Nephron progenitor cell (in vitro differentiated cells): Measurements from ENCODE around the gene TGM2.

ENCODE experiments used
- DNase-seq: peaks from one replicate; pipeline ENCODE4 v3.0.0; 2021
- H3K27ac Mint-ChIP-seq: 2 replicates; pipeline ENCODE4 v1.8.0; 2021; ENCODE audit warnings: mild to moderate bottlenecking, moderate library complexity, mixed read lengths
- H3K27me3 Mint-ChIP-seq: 2 replicates; pipeline ENCODE4 v1.8.0; 2021; ENCODE audit warnings: mild to moderate bottlenecking, low read depth, mixed read lengths; ENCODE audit not compliant: poor library complexity
- H3K36me3 Mint-ChIP-seq: 2 replicates; pipeline ENCODE4 v1.8.0; 2021; ENCODE audit warnings: low read depth, mixed read lengths
- H3K4me1 Mint-ChIP-seq: 2 replicates; pipeline ENCODE4 v1.8.0; 2021; ENCODE audit warnings: mixed read lengths
- H3K4me3 Mint-ChIP-seq: 2 replicates; pipeline ENCODE4 v1.8.0; 2021; ENCODE audit warnings: mild to moderate bottlenecking, moderate library complexity, mixed read lengths
- H3K9me3 Mint-ChIP-seq: 2 replicates; pipeline ENCODE4 v1.8.0; 2021; ENCODE audit warnings: mild to moderate bottlenecking, moderate library complexity, mixed read lengths
- TF ChIP-seq, protein P1 (sequence below): fragments of 200-600 bp; sonication (generic); IDR thresholded peaks from 2 replicates; pipeline ENCODE4 v1.5.0; 2021; ENCODE audit warnings: antibody characterized with exemption

Gene TGM2

DNA sequence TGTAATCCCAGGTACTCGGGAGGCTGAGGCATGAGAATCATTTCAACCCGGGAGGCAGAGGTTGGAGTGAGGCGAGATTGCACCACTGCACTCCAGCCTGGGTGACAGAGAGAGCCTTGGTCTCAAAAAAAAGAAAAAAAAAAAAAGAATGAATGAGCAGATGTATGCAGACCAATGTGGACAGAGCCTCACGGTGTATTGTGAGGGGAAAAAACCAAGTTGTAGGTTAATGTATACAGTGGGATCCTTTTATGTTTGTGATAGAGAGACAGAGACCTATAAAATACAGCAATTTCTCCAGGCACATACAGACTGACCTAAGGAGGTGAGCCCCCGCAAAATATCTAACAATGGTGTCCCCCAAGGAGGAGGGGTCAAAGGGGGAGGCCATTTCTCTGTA is 11.7 kb downstream of the TGM2 start:
- TF ChIP-seq, protein P1, sequence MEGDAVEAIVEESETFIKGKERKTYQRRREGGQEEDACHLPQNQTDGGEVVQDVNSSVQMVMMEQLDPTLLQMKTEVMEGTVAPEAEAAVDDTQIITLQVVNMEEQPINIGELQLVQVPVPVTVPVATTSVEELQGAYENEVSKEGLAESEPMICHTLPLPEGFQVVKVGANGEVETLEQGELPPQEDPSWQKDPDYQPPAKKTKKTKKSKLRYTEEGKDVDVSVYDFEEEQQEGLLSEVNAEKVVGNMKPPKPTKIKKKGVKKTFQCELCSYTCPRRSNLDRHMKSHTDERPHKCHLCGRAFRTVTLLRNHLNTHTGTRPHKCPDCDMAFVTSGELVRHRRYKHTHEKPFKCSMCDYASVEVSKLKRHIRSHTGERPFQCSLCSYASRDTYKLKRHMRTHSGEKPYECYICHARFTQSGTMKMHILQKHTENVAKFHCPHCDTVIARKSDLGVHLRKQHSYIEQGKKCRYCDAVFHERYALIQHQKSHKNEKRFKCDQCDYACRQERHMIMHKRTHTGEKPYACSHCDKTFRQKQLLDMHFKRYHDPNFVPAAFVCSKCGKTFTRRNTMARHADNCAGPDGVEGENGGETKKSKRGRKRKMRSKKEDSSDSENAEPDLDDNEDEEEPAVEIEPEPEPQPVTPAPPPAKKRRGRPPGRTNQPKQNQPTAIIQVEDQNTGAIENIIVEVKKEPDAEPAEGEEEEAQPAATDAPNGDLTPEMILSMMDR: no peak
- no peak overlapping the region for H3K4me3 Mint-ChIP-seq
- H3K9me3 Mint-ChIP-seq: no peaks in the 10 kb centered on the region
- peaks cover 59% of the 10 kb centered on the region for H3K4me1 Mint-ChIP-seq
- H3K27me3 Mint-ChIP-seq: peaks cover 6% of the 10 kb centered on the region
- no peaks in the 10 kb centered on the region for H3K36me3 Mint-ChIP-seq
- no peak for DNase-seq
- no peak overlapping the region for H3K27ac Mint-ChIP-seq

GRCh38 chr20:38152621-38153221 is 12.3 kb downstream of the TGM2 start:
- Mint-ChIP-seq H3K4me3 (no peak overlapping the region), H3K4me1 (peaks cover 53% of the 10 kb centered on the region), H3K9me3 (no peaks in the 10 kb centered on the region), H3K27me3 (peaks cover 10% of the 10 kb centered on the region), H3K36me3 (no peaks in the 10 kb centered on the region), H3K27ac (peak overlapping the region; percentile 51)
- peak; percentile 53 for DNase-seq
- TF ChIP-seq, protein P1: no peak

DNA sequence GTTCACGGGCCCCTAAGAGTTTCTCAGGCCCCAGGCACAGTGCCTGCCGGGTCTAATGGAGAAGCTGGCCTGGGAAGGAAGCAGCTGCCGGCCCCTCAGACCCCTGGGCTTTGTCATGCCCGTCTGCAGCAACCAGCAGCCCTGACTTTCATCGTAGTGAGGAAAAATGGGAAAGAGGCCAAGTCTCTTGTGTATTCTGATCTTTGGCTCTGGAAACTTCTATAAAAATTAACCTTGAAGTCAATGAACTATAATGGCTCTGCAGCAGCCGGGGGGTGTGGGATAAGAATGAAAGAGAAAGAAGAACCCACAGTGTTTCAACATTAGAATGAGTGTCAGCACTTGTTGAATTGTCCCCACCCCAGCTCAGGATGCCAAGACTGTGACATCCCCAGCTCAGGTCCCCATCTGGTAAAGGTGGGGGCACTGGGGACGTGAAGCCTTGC is 12.9 kb downstream of the TGM2 start:
- H3K36me3 Mint-ChIP-seq: no peaks in the 10 kb centered on the region
- peaks cover 13% of the 10 kb centered on the region for H3K27me3 Mint-ChIP-seq
- no peak for DNase-seq
- H3K27ac Mint-ChIP-seq: no peak overlapping the region
- H3K4me1 Mint-ChIP-seq: peaks cover 54% of the 10 kb centered on the region
- H3K4me3 Mint-ChIP-seq: no peak overlapping the region
- H3K9me3 Mint-ChIP-seq: no peaks in the 10 kb centered on the region
- TF ChIP-seq, protein P1: no peak

DNA sequence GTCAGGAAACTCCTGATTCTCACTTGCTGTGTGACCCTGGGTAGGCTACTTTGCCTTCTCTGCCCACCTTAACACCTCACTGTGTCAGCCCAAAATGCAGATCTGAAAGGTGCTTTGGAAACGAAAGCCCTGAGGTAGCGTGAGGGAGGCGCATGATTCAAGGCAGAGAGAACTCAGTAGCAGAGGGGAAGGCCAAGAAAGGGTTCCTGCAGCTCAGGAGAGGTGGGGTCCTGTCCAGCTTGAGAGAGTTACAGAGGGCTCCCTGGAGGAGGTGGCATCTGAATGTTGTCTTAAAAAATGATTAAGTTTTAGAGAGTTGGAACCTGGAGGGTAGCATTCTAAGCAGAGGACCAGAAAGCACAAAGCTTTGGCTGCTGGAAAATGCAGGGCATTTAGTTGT is 13.6 kb downstream of the TGM2 start:
- Mint-ChIP-seq H3K36me3 (no peaks in the 10 kb centered on the region), H3K27ac (peak overlapping the region; percentile 52), H3K4me1 (peaks cover 60% of the 10 kb centered on the region), H3K4me3 (no peak overlapping the region), H3K9me3 (no peaks in the 10 kb centered on the region), H3K27me3 (peaks cover 13% of the 10 kb centered on the region)
- TF ChIP-seq, protein P1: no peak
- no peak for DNase-seq

GRCh38 chr20:38150335-38151170 is 14.5 kb downstream of the TGM2 start:
- TF ChIP-seq, protein P1: no peak
- no peak overlapping the region for H3K27ac Mint-ChIP-seq
- DNase-seq: no peak
- H3K9me3 Mint-ChIP-seq: no peaks in the 10 kb centered on the region
- H3K4me1 Mint-ChIP-seq: peaks cover 64% of the 10 kb centered on the region
- H3K36me3 Mint-ChIP-seq: no peaks in the 10 kb centered on the region
- H3K4me3 Mint-ChIP-seq: no peak overlapping the region
- H3K27me3 Mint-ChIP-seq: peaks cover 13% of the 10 kb centered on the region
